ENCODE measurements around the gene ZFYVE28. TPM values are rescaled to one million over a fixed set of nuclear protein-coding genes. Genes with fewer than 3 reads are reported as not detected.

Gene ZFYVE28
- total RNA-seq, 4 donors from 2014 or later = 44.8 to 110 (median 69.6) TPM

DNA sequence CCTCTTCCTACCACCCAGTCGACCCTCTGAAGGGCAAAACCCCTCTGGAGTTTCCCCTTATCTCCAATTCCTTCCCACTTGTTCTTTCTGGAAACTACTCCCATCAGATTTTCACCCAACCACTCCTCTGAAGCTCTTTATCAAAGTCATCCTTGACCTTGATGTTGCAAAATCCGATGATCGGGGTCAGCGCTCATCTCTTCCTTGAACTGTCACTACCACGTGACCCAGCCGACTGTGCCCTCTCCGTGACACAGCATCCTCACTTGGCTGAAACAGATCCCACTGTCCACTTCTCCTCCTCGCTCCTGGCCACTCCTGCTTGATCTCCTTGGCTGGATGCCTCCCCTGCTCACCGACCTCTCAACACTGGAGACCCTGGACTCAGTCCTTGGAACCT is 1.4 kb upstream of the ZFYVE28 start:
- WGBS, 2 donors (ENCODE audit: low coverage in 1 of 2) = 58 to 65% methylated on average over 9 of the region's 9 CpGs
- Histone ChIP-seq H3K4me1 (peaks cover 6 to 34% (median 24%) of the 10 kb centered on the region in 4 donors), H3K27me3 (peaks cover 53% of the 10 kb centered on the region), H3K36me3 (no peaks in the 10 kb centered on the region), H3K27ac (no peak overlapping the region), H3K9me3 (no peaks in the 10 kb centered on the region), H3K4me3 (no peak overlapping the region)
- intact Hi-C loops (cut with DNase I; ENCODE audit: low total_unique reads) = no loop called here
- in situ Hi-C loops (cut with MboI; ENCODE audit: low pct_ligation_motif_present in 1 of 4, low pct_unique_long_range_greater_than_20kb in 1 of 4, low sequenced_read_pairs in 3 of 4) = loop anchor here in 1 of 4 donors (25.0 kb wide), 1 partner anchor 183 kb away; the partner anchor contains the start of genes HAUS3 and POLN
- TF ChIP-seq, protein P1, sequence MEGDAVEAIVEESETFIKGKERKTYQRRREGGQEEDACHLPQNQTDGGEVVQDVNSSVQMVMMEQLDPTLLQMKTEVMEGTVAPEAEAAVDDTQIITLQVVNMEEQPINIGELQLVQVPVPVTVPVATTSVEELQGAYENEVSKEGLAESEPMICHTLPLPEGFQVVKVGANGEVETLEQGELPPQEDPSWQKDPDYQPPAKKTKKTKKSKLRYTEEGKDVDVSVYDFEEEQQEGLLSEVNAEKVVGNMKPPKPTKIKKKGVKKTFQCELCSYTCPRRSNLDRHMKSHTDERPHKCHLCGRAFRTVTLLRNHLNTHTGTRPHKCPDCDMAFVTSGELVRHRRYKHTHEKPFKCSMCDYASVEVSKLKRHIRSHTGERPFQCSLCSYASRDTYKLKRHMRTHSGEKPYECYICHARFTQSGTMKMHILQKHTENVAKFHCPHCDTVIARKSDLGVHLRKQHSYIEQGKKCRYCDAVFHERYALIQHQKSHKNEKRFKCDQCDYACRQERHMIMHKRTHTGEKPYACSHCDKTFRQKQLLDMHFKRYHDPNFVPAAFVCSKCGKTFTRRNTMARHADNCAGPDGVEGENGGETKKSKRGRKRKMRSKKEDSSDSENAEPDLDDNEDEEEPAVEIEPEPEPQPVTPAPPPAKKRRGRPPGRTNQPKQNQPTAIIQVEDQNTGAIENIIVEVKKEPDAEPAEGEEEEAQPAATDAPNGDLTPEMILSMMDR (IDR thresholded peaks at IDR 0.05) = no peak
- no peak for TF ChIP-seq EP300 (IDR thresholded peaks at IDR 0.05; ENCODE audit: low read depth)
- TF ChIP-seq POLR2AphosphoS5 (IDR thresholded peaks at IDR 0.05) = no peak
- no peak for TF ChIP-seq POLR2A (IDR thresholded peaks at IDR 0.05)
- no peak for DNase-seq

DNA sequence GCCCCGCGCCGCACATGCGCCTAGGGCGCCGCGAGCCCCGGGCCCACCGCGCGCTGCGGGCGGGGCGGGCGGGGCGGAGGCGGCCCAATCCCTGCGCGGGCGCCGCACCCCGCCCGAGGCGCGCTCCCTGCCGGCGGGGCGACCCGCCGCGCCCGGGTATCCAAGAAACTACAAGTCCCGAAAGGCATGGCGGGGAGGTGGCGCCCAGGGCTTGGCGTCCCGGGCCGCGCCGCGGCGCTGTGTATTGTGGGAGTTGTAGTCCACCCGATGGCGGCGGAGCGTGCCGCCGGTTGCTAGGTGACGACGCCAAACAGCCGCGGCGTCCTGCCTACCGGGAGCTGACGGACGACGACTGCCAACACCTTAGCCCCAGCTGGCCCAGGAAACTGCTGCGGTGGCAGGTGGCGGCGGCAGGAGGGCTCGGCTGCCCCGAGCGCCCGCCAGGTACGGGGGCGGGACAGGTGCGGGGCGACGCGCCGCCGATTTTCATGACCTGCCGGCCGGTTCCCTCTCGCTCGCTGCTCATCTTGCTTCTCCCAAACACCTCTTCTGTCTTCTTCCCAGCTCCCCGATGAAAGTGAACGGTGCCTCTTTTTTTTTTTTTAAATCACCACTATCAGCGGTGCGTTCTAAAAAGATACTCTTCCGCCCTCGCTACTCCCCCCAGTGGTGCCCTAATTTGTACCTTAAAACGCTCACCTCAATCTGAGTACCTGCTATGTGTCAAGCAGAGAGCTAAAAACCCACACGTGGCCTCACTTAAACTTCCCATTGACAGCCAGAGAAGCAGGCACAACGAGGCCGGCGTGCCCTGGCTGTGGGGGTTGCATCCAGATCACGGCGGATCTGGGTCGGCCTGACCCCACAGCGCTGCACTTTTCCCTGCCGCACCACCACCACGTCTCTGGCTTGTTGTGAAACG is 466 bp upstream of the ZFYVE28 start, which contains the start of gene CFAP99:
TSS of gene CFAP99 (plus strand) at position 306 of the 922 bp plus-strand sequence.
- TF ChIP-seq POLR2A (IDR thresholded peaks at IDR 0.05) = no peak
- TF ChIP-seq, protein P1 (IDR thresholded peaks at IDR 0.05) = peak in 1 of 5 experiments; percentile 28
- TF ChIP-seq POLR2AphosphoS5 (IDR thresholded peaks at IDR 0.05) = peak; percentile 5 to 40 (median 19)
- TF ChIP-seq EP300 (IDR thresholded peaks at IDR 0.05; ENCODE audit: low read depth) = no peak
- Histone ChIP-seq H3K36me3 (no peaks in the 10 kb centered on the region), H3K27me3 (peaks cover 52% of the 10 kb centered on the region), H3K4me3 (peak within 1 kb of the TSS; percentile 64 to 74 (median 67)), H3K4me1 (peaks cover 12 to 43% (median 32%) of the 10 kb centered on the region in 4 donors), H3K9me3 (no peaks in the 10 kb centered on the region), H3K27ac (peak within 1 kb of the TSS; percentile 66 to 83 (median 76))
- DNase-seq = peak; percentile 99
- in situ Hi-C loops (cut with MboI; ENCODE audit: low pct_ligation_motif_present in 1 of 4, low pct_unique_long_range_greater_than_20kb in 1 of 4, low sequenced_read_pairs in 3 of 4) = loop anchor here in 1 of 4 donors (25.0 kb wide), 1 partner anchor 182 kb away; the partner anchor contains the start of genes HAUS3 and POLN
- WGBS, 2 donors (ENCODE audit: low coverage in 1 of 2) = 0 to 2% methylated on average over 1 to 54 of the region's 94 CpGs
- intact Hi-C loops (cut with DNase I; ENCODE audit: low total_unique reads) = no loop called here

DNA sequence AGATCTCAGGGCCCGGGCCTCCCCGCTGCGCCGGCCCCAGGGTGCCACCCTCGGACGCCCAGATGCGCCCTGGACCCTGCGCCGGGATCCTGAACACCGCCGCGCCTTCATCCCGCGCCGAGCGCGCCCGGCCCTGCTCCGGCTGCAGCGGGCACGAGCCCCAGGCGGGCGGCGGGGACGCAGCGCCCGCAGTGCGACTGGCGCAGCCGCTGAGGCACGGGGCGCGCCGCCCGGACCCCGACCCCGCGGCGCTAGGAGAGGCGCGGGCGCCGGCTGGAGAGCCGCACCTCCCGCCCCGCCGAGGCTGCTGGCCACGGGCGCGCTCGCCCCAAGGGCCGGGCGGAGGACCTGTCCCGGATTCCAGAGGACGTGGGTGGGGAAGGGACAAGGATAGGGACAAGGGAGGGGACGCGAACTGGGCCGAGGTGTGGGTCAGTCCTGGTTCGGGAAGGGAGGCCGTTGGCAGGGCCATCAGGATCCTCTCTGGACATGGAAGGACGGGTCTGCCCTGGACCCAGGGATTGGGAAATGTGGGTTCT is 1.1 kb downstream of the ZFYVE28 start:
- Histone ChIP-seq H3K9me3 (no peaks in the 10 kb centered on the region), H3K4me1 (peaks cover 23 to 59% (median 47%) of the 10 kb centered on the region in 4 donors), H3K4me3 (peak overlapping the region; percentile 64 to 74 (median 67)), H3K27me3 (peaks cover 36% of the 10 kb centered on the region), H3K36me3 (no peaks in the 10 kb centered on the region), H3K27ac (peak overlapping the region; percentile 66 to 83 (median 76))
- WGBS, 2 donors (ENCODE audit: low coverage in 1 of 2) = 3% methylated on average over 32 of the region's 61 CpGs; no CpG with 5 or more reads in 1 of the 2 donors
- TF ChIP-seq POLR2AphosphoS5 (IDR thresholded peaks at IDR 0.05) (no peak), EP300 (IDR thresholded peaks at IDR 0.05; ENCODE audit: low read depth) (no peak), POLR2A (IDR thresholded peaks at IDR 0.05) (no peak)
- TF ChIP-seq, protein P1 (IDR thresholded peaks at IDR 0.05) = no peak
- in situ Hi-C loops (cut with MboI; ENCODE audit: low pct_ligation_motif_present in 1 of 4, low pct_unique_long_range_greater_than_20kb in 1 of 4, low sequenced_read_pairs in 3 of 4) = loop anchor here in 1 of 4 donors (25.0 kb wide), 1 partner anchor 180 kb away; the partner anchor contains the start of genes HAUS3 and POLN
- no peak for DNase-seq
- intact Hi-C loops (cut with DNase I; ENCODE audit: low total_unique reads) = no loop called here
